ENCODE results near the gene HINT1.
A peak's percentile ranks its signal among the peaks of the same experiment; 100 is the strongest.

HINT1 gene

GRCh38 chr5:131109540-131110255, 55.4 kb downstream of the HINT1 start:
- DNase-seq (ENCODE audit: low spot score): peak; percentile 57
